Hepatocyte (in vitro differentiated cells): ENCODE measurements around the gene SLC25A21.

Experiments used
- EZH2 ChIP-seq: fragments of 200-600 bp; sonication (generic); IDR thresholded peaks from 2 replicates; pipeline ENCODE4 v1.6.1; 2016; ENCODE audit warnings: antibody characterized with exemption, mild to moderate bottlenecking, borderline replicate concordance
- TF ChIP-seq, protein P1 (sequence below): fragments of 200-600 bp; sonication (generic); IDR thresholded peaks from 2 replicates; pipeline ENCODE4 v1.5.1; 2016; ENCODE audit warnings: antibody characterized with exemption, mild to moderate bottlenecking; ENCODE audit not compliant: poor library complexity

DNA sequence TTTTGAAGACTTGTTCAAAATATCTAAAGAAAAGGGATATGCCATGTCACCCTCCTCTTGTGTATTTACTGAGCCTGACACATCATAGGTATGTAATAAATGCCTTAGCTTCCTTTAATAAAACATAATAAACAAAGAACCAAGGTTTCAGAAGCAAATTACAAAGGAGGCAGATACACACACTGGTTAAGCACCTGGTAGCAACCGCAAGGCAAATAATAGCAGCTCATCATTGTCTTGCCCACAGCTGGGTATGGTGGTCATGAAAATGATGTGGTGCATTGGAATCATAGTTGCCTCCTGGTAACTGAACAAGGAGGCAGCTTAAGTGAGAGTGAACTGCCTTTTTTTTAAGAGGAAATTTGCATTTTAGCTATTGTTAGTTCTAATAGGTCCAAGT, 471.8 kb downstream of the SLC25A21 start:
- TF ChIP-seq, protein P1, sequence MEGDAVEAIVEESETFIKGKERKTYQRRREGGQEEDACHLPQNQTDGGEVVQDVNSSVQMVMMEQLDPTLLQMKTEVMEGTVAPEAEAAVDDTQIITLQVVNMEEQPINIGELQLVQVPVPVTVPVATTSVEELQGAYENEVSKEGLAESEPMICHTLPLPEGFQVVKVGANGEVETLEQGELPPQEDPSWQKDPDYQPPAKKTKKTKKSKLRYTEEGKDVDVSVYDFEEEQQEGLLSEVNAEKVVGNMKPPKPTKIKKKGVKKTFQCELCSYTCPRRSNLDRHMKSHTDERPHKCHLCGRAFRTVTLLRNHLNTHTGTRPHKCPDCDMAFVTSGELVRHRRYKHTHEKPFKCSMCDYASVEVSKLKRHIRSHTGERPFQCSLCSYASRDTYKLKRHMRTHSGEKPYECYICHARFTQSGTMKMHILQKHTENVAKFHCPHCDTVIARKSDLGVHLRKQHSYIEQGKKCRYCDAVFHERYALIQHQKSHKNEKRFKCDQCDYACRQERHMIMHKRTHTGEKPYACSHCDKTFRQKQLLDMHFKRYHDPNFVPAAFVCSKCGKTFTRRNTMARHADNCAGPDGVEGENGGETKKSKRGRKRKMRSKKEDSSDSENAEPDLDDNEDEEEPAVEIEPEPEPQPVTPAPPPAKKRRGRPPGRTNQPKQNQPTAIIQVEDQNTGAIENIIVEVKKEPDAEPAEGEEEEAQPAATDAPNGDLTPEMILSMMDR, result no peak
- no peak for TF ChIP-seq EZH2
